Activated naive CD4-positive, alpha-beta T cell treated with anti-CD3 and anti-CD28 coated beads for 36 hours (primary cell): ENCODE data around the gene PID1. TPM values are rescaled to one million over a fixed set of nuclear protein-coding genes. Genes with fewer than 3 reads are reported as not detected.

ENCODE experiments used
- CTCF ChIA-PET: fragments of 350-600 bp; sonication (Branson Sonifier 250); formaldehyde crosslinking; loops from one replicate; lab custom pipeline; 2021; ENCODE audit warnings: antibody characterized with exemption; lab: Charles Lee
- DNase-seq: peaks from one replicate; pipeline ENCODE4 v3.0.0-alpha.2; 2020
- H3K27ac Mint-ChIP-seq: one replicate; pipeline ENCODE4 v1.8.0; 2021; ENCODE audit warnings: mild to moderate bottlenecking, mixed read lengths
- H3K27me3 Mint-ChIP-seq: one replicate; pipeline ENCODE4 v1.8.0; 2021; ENCODE audit warnings: low read depth, mixed read lengths
- H3K36me3 Mint-ChIP-seq: one replicate; pipeline ENCODE4 v1.8.0; 2021; ENCODE audit warnings: low read depth, mixed read lengths
- H3K4me1 Mint-ChIP-seq: one replicate; pipeline ENCODE4 v1.8.0; 2021; ENCODE audit warnings: low read depth, mixed read lengths
- H3K4me3 Mint-ChIP-seq: one replicate; pipeline ENCODE4 v1.8.0; 2021; ENCODE audit warnings: mild to moderate bottlenecking, moderate library complexity, mixed read lengths
- H3K9me3 Mint-ChIP-seq: one replicate; pipeline ENCODE4 v1.8.0; 2021; ENCODE audit warnings: mixed read lengths
- intact Hi-C: fragments of 100-400 bp; cut with micrococcal nuclease; formaldehyde crosslinking; loops from one replicate; pipeline ENCODE4 v1.15.1; 2023
- total RNA-seq, 2 experiments: library from RNA; stranded (reverse); gene quantifications; one replicate each; pipeline ENCODE4 v1.2.3, GENCODE V29; 2021

Gene PID1
- total RNA-seq, 2 experiments from 2014 or later = not detected

DNA sequence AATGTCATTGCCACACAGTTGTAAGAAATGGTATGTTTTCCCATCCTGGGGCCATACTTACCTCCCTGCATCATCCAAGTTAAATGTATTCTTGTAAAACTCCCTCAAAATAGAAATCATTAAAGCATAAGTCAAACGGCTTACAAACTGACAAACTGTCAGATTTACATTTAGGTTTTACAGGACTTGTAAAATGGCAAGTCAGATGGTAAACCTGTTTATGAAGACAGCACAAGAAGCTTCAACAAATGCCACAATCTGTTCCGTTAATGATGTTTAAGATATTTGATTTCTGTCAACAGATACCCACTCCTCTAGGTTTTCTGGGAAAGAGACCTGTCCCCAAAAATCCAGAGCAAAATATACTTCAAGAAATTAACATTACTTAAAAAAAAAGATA, 197.2 kb downstream of the PID1 start:
- DNase-seq = no peak
- Mint-ChIP-seq H3K27ac (no peak overlapping the region), H3K4me1 (no peaks in the 10 kb centered on the region), H3K36me3 (no peaks in the 10 kb centered on the region), H3K9me3 (peaks cover 12% of the 10 kb centered on the region), H3K4me3 (no peak overlapping the region), H3K27me3 (no peaks in the 10 kb centered on the region)
- intact Hi-C loops = no loop called here
- CTCF ChIA-PET = no interaction called here

DNA sequence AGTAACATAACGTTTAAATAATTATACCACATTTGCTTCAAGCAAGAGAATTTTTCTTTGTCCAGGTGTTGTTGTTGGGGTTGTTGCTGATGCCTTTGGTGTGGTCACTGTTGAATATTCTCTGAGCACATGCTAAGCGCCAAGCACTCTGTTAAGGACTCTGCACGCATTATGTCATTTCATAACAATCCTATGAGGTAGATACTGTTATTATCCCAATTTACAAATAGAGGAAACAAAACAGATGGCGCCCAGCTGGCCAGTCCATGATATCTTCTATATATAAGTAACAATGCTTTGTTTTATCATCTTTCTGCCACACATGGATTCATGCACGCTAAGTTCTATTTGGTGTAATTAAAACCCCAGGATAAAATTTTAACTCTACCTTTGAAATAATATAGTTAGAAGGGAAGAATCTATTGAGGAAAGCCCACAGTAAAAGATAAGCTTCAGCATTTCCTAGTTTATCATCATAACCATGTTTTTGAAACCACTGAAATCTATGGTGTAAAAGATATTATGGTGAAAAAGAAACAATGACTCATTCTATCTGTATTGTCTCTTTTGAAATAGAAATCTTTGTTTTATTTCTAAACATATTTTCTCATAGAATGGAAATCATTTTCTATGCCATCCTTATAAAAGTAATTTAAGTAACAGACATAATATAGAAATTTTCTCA, 199.7 kb downstream of the PID1 start:
- CTCF ChIA-PET = no interaction called here
- no peak overlapping the region for H3K4me3 Mint-ChIP-seq
- intact Hi-C loops = no loop called here
- H3K36me3 Mint-ChIP-seq = no peaks in the 10 kb centered on the region
- H3K4me1 Mint-ChIP-seq = no peaks in the 10 kb centered on the region
- no peaks in the 10 kb centered on the region for H3K27me3 Mint-ChIP-seq
- DNase-seq = no peak
- peaks cover 15% of the 10 kb centered on the region for H3K9me3 Mint-ChIP-seq
- H3K27ac Mint-ChIP-seq = no peak overlapping the region

DNA sequence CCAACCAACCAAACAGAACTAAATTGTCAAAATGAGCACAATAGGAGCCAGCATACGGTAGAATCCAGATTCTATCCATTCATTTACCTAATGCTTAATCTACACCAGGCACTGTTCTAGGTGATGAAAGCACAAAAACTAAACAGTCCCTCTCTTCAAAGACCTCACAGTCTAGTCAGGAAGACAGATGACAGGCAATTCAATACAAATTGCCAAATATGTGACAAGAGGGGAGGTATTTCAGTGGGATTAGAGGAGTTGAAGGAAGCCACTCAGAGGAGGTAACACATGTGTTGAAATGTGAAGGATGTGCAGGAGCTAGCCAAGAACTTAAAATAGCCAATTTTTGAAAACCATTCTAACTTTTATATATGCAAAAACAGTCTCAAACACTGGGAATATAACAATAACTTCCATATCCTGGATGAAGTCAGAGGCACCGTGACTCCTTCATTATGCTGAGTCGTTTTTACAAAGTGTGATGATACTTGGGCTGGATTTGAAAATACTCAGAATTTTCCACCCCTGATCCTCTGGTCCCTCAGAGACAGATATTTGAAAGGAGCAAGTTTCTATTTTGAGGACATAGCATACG, 204.9 kb downstream of the PID1 start:
- H3K27me3 Mint-ChIP-seq = no peaks in the 10 kb centered on the region
- no peaks in the 10 kb centered on the region for H3K4me1 Mint-ChIP-seq
- no peak for DNase-seq
- H3K36me3 Mint-ChIP-seq = no peaks in the 10 kb centered on the region
- no peak overlapping the region for H3K4me3 Mint-ChIP-seq
- peaks cover 14% of the 10 kb centered on the region for H3K9me3 Mint-ChIP-seq
- no peak overlapping the region for H3K27ac Mint-ChIP-seq
- CTCF ChIA-PET = no interaction called here
- intact Hi-C loops = no loop called here

DNA sequence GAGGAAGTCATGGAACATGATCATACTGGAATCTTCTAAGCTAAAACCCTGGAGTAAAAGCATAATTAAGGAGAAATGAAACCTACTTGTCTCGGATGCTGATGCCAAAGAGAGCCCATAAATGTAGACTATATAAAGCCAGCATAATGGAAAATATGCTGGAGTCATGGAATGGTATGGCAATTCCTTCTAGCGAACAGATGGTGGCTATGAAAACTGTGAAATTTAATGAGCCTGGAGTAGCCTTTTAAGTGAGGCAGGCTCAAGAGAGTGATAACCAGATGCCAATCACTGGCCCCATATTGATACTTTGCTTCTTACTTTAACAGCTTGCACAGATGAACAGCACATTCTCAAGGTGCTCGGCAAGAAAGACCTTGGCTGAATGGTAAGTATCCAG, 206.3 kb downstream of the PID1 start:
- intact Hi-C loops = no loop called here
- Mint-ChIP-seq H3K27ac (no peak overlapping the region), H3K4me3 (no peak overlapping the region), H3K9me3 (peaks cover 16% of the 10 kb centered on the region), H3K4me1 (no peaks in the 10 kb centered on the region), H3K36me3 (no peaks in the 10 kb centered on the region), H3K27me3 (no peaks in the 10 kb centered on the region)
- DNase-seq = no peak
- CTCF ChIA-PET = interaction anchor here (1.0 kb wide), 1 partner anchor 65 kb away, joined by 3 read pairs; no protein-coding TSS in a partner anchor

DNA sequence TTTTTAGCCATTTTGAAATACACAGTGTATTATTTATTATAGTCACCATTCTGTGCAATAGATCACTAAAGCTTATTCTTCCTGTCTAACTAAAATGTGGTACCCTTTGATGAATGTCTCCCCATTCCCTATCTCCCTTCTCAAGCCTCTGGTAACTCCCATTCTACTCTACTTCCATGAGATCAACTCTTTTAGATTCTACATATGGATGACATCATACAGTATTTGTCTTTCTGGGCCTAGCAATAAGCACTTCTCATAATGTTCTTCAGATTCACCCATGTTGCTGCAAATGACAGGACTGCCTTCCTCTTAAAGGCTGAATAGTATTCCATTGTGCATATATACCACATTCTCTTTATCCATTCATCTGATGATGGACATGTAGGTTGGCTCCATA, 210.9 kb downstream of the PID1 start:
- no peaks in the 10 kb centered on the region for H3K4me1 Mint-ChIP-seq
- CTCF ChIA-PET = no interaction called here
- intact Hi-C loops = no loop called here
- no peak overlapping the region for H3K27ac Mint-ChIP-seq
- no peaks in the 10 kb centered on the region for H3K36me3 Mint-ChIP-seq
- DNase-seq = no peak
- H3K9me3 Mint-ChIP-seq = peaks cover 5% of the 10 kb centered on the region
- H3K4me3 Mint-ChIP-seq = no peak overlapping the region
- no peaks in the 10 kb centered on the region for H3K27me3 Mint-ChIP-seq

DNA sequence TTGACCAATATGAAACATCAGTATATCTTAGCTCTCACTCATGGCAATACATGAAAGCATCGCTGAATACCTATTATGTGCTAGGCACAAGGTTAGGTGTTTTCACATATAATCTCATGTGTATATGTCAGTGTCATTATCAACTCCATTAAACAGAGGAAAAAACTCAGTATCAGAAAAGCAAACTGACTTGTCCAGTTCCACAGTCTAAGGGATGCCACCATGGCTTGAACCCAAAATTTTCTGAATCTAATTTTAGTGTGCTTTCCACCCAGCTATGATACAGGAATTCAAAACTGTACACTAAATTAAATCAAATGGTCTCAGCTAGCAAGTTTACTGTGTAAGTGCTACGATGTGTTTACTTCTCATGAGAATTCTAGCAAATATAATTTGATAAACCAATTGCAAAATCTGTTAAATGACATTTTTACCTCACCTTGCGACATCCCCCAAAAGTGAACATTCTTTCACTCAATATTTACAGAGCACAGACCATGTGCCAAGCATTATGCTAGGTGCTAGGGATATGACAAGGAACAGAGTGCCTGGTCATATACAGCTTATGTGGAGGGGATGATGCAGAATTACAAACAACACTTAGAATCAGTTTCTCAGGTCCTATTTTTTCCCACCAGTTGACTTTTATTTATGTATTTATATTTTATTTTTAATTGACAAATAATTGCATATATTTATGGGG, 211.6 kb downstream of the PID1 start:
- CTCF ChIA-PET = no interaction called here
- Mint-ChIP-seq H3K9me3 (peaks cover 5% of the 10 kb centered on the region), H3K36me3 (no peaks in the 10 kb centered on the region), H3K27me3 (no peaks in the 10 kb centered on the region), H3K27ac (no peak overlapping the region), H3K4me3 (no peak overlapping the region), H3K4me1 (no peaks in the 10 kb centered on the region)
- intact Hi-C loops = no loop called here
- DNase-seq = no peak

DNA sequence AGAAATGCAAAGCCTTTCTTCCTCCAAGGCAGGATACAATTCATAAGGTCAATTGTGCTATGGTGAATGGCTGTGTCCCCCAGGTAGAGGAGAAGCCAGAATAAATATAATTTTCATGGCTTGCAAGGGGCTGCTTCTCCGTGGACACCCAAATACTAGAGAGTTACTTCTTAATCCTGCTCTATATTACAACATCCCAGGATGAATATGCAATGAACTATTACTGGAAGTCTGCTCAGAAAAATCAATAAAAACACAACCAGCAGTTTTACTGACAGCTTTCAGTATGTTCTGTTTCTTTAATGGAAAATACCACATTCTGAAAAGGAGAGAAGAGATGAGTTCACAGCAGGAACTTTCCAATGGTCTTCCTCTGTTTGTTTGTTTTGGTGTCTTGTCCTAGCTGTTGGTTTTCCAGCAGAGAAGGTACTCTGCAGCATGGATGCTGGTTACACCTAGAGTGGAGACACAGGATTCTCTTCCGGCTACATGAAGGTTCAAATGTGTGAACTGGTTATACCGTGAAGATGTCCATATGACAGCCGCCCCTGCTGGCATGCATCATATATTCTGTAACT, 213.0 kb downstream of the PID1 start:
- Mint-ChIP-seq H3K27me3 (no peaks in the 10 kb centered on the region), H3K4me3 (no peak overlapping the region), H3K9me3 (peaks cover 2% of the 10 kb centered on the region), H3K4me1 (no peaks in the 10 kb centered on the region), H3K36me3 (no peaks in the 10 kb centered on the region), H3K27ac (no peak overlapping the region)
- intact Hi-C loops = no loop called here
- CTCF ChIA-PET = interaction anchor here (0.7 kb wide), 1 partner anchor 357 kb away, joined by 4 read pairs; no protein-coding TSS in a partner anchor
- no peak for DNase-seq

DNA sequence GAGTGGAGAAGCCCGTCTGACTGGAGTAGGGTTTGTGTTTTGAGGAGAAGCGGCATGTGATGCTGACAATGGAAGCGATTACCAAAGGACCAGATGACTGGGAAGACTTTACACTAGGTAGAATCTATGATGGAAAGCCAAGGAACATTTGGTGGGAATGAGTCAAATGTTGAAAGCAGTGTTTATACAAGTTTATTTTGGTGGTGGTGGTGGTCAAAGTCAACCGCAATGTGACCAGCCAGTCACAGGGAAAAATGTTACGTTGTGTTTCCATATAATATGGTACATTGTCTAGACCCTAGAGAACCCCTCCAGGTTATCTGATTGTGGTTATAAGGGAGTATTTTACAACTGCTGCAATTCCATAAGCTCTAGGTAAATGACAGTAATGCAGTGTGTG, 216.8 kb downstream of the PID1 start:
- no peaks in the 10 kb centered on the region for H3K9me3 Mint-ChIP-seq
- no peaks in the 10 kb centered on the region for H3K27me3 Mint-ChIP-seq
- H3K4me3 Mint-ChIP-seq = no peak overlapping the region
- H3K27ac Mint-ChIP-seq = no peak overlapping the region
- DNase-seq = no peak
- CTCF ChIA-PET = no interaction called here
- intact Hi-C loops = no loop called here
- no peaks in the 10 kb centered on the region for H3K36me3 Mint-ChIP-seq
- H3K4me1 Mint-ChIP-seq = no peaks in the 10 kb centered on the region

DNA sequence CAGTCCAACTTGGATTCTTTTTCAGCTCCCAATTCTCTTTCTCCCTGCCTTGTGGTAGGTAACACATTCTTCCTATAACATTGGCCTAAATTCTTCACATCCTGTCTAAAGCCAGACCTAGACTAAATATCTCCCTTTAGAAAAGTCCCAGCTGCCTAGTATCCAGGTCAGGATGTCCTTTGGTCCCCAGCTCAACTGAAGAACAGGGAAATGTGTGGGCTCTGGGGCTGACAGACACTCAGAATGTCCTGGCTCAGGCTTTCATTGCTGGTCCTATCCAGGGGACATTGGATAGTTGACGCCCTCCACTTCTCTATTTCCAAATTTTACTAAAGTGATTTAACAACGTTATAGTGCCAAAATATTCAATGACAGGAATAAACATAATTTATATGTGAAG, 219.3 kb downstream of the PID1 start:
- Mint-ChIP-seq H3K4me3 (no peak overlapping the region), H3K9me3 (no peaks in the 10 kb centered on the region), H3K27ac (no peak overlapping the region), H3K27me3 (no peaks in the 10 kb centered on the region), H3K4me1 (no peaks in the 10 kb centered on the region), H3K36me3 (no peaks in the 10 kb centered on the region)
- no peak for DNase-seq
- intact Hi-C loops = no loop called here
- CTCF ChIA-PET = no interaction called here

DNA sequence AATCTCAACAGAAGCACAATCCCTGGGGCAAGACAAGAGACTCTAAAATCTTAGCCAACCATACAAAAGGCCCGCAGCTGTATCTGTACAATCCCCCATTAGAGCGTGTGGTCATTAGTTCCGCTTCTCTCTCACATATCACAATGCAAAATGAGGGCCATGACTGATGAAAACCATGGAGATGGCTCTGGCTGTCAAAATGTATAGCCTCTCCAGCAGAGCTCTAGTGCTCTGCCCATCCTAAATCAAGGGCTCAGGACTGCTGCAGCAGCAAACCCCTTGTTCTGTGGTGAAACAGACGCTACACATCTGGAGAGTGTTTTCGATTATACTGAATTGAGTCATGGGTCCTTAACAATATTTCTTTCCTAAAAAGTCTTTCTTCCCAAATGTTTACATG, 221.0 kb downstream of the PID1 start:
- no peak overlapping the region for H3K4me3 Mint-ChIP-seq
- intact Hi-C loops = no loop called here
- no peaks in the 10 kb centered on the region for H3K36me3 Mint-ChIP-seq
- H3K4me1 Mint-ChIP-seq = no peaks in the 10 kb centered on the region
- H3K27me3 Mint-ChIP-seq = no peaks in the 10 kb centered on the region
- no peak for DNase-seq
- H3K9me3 Mint-ChIP-seq = no peaks in the 10 kb centered on the region
- H3K27ac Mint-ChIP-seq = no peak overlapping the region
- CTCF ChIA-PET = interaction anchor here (0.6 kb wide), 1 partner anchor 374 kb away, joined by 6 read pairs; no protein-coding TSS in a partner anchor

DNA sequence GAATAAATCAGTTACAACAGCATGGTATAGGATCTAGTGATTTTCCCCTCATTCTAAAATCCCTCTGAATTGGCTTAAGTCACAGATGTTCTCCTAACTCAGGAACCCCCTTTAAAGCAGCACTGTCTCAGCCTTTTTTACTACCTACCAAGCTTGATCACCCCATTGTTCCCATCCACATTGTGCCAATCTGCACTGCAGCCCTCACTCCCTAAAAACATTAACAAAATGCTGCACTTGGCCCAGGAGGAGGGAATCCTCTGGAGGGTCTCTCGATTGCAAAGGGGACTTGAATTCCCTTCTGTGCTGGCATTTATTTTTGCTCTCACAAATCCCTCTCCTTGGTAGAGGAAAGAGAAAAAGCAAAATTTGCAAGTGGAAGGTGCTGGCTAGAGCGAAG, 223.0 kb downstream of the PID1 start:
- no peaks in the 10 kb centered on the region for H3K9me3 Mint-ChIP-seq
- CTCF ChIA-PET = no interaction called here
- H3K36me3 Mint-ChIP-seq = no peaks in the 10 kb centered on the region
- H3K27me3 Mint-ChIP-seq = no peaks in the 10 kb centered on the region
- DNase-seq = no peak
- intact Hi-C loops = no loop called here
- no peaks in the 10 kb centered on the region for H3K4me1 Mint-ChIP-seq
- H3K4me3 Mint-ChIP-seq = no peak overlapping the region
- no peak overlapping the region for H3K27ac Mint-ChIP-seq

DNA sequence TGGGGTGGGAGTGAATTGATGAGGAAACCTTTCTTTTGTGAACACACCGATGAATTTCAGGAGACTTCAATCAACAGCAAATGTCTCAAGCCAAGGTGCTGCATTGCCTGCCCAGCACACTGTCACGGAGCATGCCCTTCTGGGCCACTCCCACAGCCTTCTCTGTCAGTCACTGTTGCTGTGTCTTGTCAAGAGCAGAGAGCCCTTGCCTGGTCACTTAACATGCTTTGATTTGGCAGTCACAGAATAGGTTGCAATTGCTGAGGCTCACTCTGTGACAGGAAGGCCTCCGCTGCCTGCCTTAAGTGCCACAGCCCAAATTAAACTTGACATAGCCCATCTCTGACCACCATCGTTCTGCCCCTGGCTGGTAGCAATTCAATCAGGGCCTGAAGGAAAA, 225.4 kb downstream of the PID1 start:
- Mint-ChIP-seq H3K4me3 (no peak overlapping the region), H3K36me3 (no peaks in the 10 kb centered on the region), H3K27me3 (no peaks in the 10 kb centered on the region), H3K27ac (no peak overlapping the region), H3K4me1 (no peaks in the 10 kb centered on the region), H3K9me3 (no peaks in the 10 kb centered on the region)
- intact Hi-C loops = no loop called here
- no peak for DNase-seq
- CTCF ChIA-PET = no interaction called here
